Ovary (tissue), 9 donors: ENCODE measurements around the gene RHBDF2. TPM values are rescaled to one million over a fixed set of nuclear protein-coding genes. Genes with fewer than 3 reads are reported as not detected.

Experiments
- DNase-seq, 5 donors: peaks; one replicate each; pipeline ENCODE4 v3.0.0-alpha.2; 2019 to 2020
- H3K27ac ChIP-seq, 2 donors: fragments of 200-600 bp; one replicate each; pipeline versions ENCODE4 v1.5.1 to v1.8.0; 2019 to 2022
- H3K27me3 ChIP-seq: fragments of 200-600 bp; one replicate; pipeline ENCODE4 v1.8.0; 2022
- H3K36me3 ChIP-seq: fragments of 200-600 bp; sonication (generic); one replicate; pipeline ENCODE4 v1.5.1; 2019
- H3K4me1 ChIP-seq: one replicate; pipeline ENCODE4 v1.8.1; 2013; ENCODE audit warnings: mild to moderate bottlenecking, moderate library complexity; ENCODE audit not compliant: insufficient read depth
- H3K4me3 ChIP-seq: fragments of 200-600 bp; sonication (generic); one replicate; pipeline ENCODE4 v1.5.1; 2017
- H3K9me3 ChIP-seq, 2 donors: fragments of 200-600 bp in 1 of 2; sonication (generic) in 1 of 2; one replicate each; pipeline versions ENCODE4 v1.5.1 to v1.8.1; 2013 to 2019; ENCODE audit warnings: mild to moderate bottlenecking in 1 of 2, moderate library complexity in 1 of 2
- EP300 ChIP-seq: sonication (generic); formaldehyde crosslinking; IDR thresholded peaks from one replicate; pipeline ENCODE4 v1.6.1; 2017; ENCODE audit warnings: antibody characterized with exemption
- POLR2A ChIP-seq: fragments of 450-650 bp; IDR thresholded peaks from one replicate; pipeline ENCODE4 v1.6.1; 2017; ENCODE audit warnings: antibody characterized with exemption, mild to moderate bottlenecking, moderate library complexity
- WGBS, 3 donors: extraction: QIAGEN DNeasy Blood & Tissue Kit in 1 of 3; methylation state at CpG; one replicate each; pipeline versions ENCODE4 v1.1.5 to v1.1.7; 2013 to 2017; 5-methylcytosine and 5-hydroxymethylcytosine counted together
- intact Hi-C, 4 donors: fragments of 100-400 bp; cut with DNase I; formaldehyde crosslinking; loops; one replicate each; pipeline versions ENCODE4 v1.11.0 to v1.15.1; 2022 to 2023
- polyA plus RNA-seq, 2 donors: library from polyadenylated mRNA; stranded (reverse); fragments of 200-250 nt in 1 of 2; fragments of 350-450 nt in 1 of 2; fragmentation: Illumina TruSeq in 1 of 2; extraction: RNeasy Lipid Tissue Mini Kit (QIAGEN cat#74804) in 1 of 2; gene quantifications; one replicate each; pipeline ENCODE4 v1.2.3, GENCODE V29; 2013 to 2014
- total RNA-seq, 7 donors: library from RNA; depleted of rRNA in 2 of 7; stranded (reverse); fragments of >200 nt in 2 of 7; fragmentation: NEBNext Ultra II Directional in 3 of 7; extraction: Animal tissue kit (Norgen Biotek cat#: 25700) in 3 of 7; gene quantifications; one replicate each; pipeline versions ENCODE4 v1.1.0 to v1.2.4, GENCODE V29; 2016 to 2023
- TF ChIP-seq, protein P1 (sequence below), 3 donors: fragments of 450-650 bp in 2 of 3; fragments of 200-600 bp in 1 of 3; IDR thresholded peaks; one replicate each; pipeline versions ENCODE4 v1.5.1 to v1.8.0; 2016 to 2022; ENCODE audit warnings: antibody characterized with exemption in 3 of 3, mild to moderate bottlenecking in 1 of 3
- donor health status: DM: no; HTN: no; CAD: no; lungs with moderate emphysema.
- donor health status: DM: no; HTN: no; CAD: no.
- donor health status: Bipolar disorder and iron deficiency.
- donor health status: DM: yes; HTN: yes; CAD: no.
- donor health status: DM: no; HTN: no; CAD: no.
- donor health status: DM: yes; HTN: yes; CAD: no.

RHBDF2 gene
- total and polyA plus RNA-seq, 9 donors: 3.3 to 39.9 (median 19.5) TPM

- no peak overlapping the region for H3K27ac ChIP-seq
- TF ChIP-seq POLR2A: no peak
- TF ChIP-seq, protein P1, sequence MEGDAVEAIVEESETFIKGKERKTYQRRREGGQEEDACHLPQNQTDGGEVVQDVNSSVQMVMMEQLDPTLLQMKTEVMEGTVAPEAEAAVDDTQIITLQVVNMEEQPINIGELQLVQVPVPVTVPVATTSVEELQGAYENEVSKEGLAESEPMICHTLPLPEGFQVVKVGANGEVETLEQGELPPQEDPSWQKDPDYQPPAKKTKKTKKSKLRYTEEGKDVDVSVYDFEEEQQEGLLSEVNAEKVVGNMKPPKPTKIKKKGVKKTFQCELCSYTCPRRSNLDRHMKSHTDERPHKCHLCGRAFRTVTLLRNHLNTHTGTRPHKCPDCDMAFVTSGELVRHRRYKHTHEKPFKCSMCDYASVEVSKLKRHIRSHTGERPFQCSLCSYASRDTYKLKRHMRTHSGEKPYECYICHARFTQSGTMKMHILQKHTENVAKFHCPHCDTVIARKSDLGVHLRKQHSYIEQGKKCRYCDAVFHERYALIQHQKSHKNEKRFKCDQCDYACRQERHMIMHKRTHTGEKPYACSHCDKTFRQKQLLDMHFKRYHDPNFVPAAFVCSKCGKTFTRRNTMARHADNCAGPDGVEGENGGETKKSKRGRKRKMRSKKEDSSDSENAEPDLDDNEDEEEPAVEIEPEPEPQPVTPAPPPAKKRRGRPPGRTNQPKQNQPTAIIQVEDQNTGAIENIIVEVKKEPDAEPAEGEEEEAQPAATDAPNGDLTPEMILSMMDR (IDR thresholded peaks at IDR 0.05): no peak
- no peak for TF ChIP-seq EP300
These were observed 11.0 kb downstream of the RHBDF2 start for GRCh38 chr17:76490112-76490710.

GRCh38 chr17:76487451-76488192 is 13.6 kb downstream of the RHBDF2 start:
- Histone ChIP-seq H3K4me1 (no peaks in the 10 kb centered on the region), H3K9me3 (no peaks in the 10 kb centered on the region), H3K27ac (no peak overlapping the region), H3K27me3 (no peaks in the 10 kb centered on the region), H3K4me3 (no peak overlapping the region), H3K36me3 (no peaks in the 10 kb centered on the region)
- 95 to 97% (median 96%) methylated on average over 22 of the region's 22 CpGs for WGBS, 3 donors
- DNase-seq: no peak
- TF ChIP-seq POLR2A (no peak), EP300 (no peak)
- TF ChIP-seq, protein P1 (IDR thresholded peaks at IDR 0.05): no peak
- intact Hi-C loops: no loop called here

More at GRCh38 chr17:76490112-76490710, 11.0 kb downstream of the RHBDF2 start:
- Histone ChIP-seq H3K9me3 (no peaks in the 10 kb centered on the region), H3K36me3 (no peaks in the 10 kb centered on the region), H3K4me3 (no peak overlapping the region), H3K27me3 (no peaks in the 10 kb centered on the region), H3K4me1 (peaks cover 9% of the 10 kb centered on the region)
- WGBS, 3 donors: 69 to 80% (median 71%) methylated on average over 8 to 10 of the region's 10 CpGs
- intact Hi-C loops: no loop called here
- no peak for DNase-seq

GRCh38 chr17:76485569-76485968 is 15.7 kb downstream of the RHBDF2 start:
- Histone ChIP-seq H3K27me3 (no peaks in the 10 kb centered on the region), H3K9me3 (no peaks in the 10 kb centered on the region), H3K4me3 (no peak overlapping the region), H3K4me1 (peaks cover 6% of the 10 kb centered on the region), H3K27ac (no peak overlapping the region), H3K36me3 (no peaks in the 10 kb centered on the region)
- no peak for DNase-seq
- TF ChIP-seq EP300: no peak
- TF ChIP-seq POLR2A: no peak
- TF ChIP-seq, protein P1 (IDR thresholded peaks at IDR 0.05): no peak
- intact Hi-C loops: no loop called here
- WGBS, 3 donors: 52 to 72% (median 67%) methylated on average over 11 of the region's 11 CpGs

DNA sequence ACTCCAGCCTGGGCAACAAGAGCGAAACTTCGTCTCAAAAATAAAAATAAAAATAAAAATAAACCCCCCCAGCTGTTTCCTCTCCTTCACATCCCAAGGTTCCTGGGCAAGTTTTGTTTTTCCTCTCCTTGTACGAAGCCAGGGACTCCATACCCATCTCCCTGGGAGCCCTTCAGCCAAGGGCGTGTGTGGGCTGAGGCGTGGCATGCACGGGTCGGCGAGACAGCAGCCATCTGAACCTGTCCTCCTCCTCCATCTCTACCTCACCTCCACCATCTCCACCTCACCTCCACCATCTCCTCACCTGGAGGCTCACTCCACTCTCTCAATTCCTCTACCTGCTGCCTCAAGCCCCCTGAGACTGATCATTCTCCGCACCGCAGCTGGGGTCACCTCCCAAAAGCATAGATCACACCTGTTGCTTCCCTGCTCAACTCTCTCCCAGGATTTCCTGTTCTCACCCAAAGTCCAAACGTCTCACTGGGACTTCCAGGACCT is 16.9 kb downstream of the RHBDF2 start:
- whole genome bisulfite sequencing, 3 donors: 81 to 85% (median 82%) methylated on average over 11 of the region's 11 CpGs
- H3K4me1 ChIP-seq: peaks cover 6% of the 10 kb centered on the region
- H3K4me3 ChIP-seq: no peak overlapping the region
- TF ChIP-seq POLR2A (no peak), EP300 (no peak)
- TF ChIP-seq, protein P1 (IDR thresholded peaks at IDR 0.05): no peak
- H3K9me3 ChIP-seq: no peaks in the 10 kb centered on the region
- no peak overlapping the region for H3K27ac ChIP-seq
- no peaks in the 10 kb centered on the region for H3K27me3 ChIP-seq
- intact Hi-C loops: no loop called here
- DNase-seq: no peak
- no peaks in the 10 kb centered on the region for H3K36me3 ChIP-seq
